Stimulated activated CD4-positive, alpha-beta T cell treated with anti-CD3 and anti-CD28 coated beads, TNF-alpha, amount 100 ng/mL, for 4 hours (primary cell): ENCODE data around the gene CENPQ.

Experiments used
- DNase-seq, 3 experiments: peaks; one replicate each; pipeline ENCODE4 v3.0.0-alpha.2; 2020; ENCODE audit warnings: low read depth in 3 of 3

CENPQ gene

GRCh38 chr6:49504666-49505065 lies 41.5 kb downstream of the CENPQ start:
- DNase-seq, result no peak

- no peak for DNase-seq
Measured at GRCh38 chr6:49506569-49507111, 43.5 kb downstream of the CENPQ start.

GRCh38 chr6:49509342-49509741 lies 46.2 kb downstream of the CENPQ start:
- DNase-seq, result no peak

- DNase-seq, result no peak
Measured at GRCh38 chr6:49513153-49513989, 50.2 kb downstream of the CENPQ start.

GRCh38 chr6:49514571-49515484 lies 51.7 kb downstream of the CENPQ start:
- no peak for DNase-seq

- no peak for DNase-seq
Measured at GRCh38 chr6:49515485-49516146, 52.4 kb downstream of the CENPQ start.

- DNase-seq, result no peak
Measured at GRCh38 chr6:49516147-49516505, 53.0 kb downstream of the CENPQ start.

GRCh38 chr6:49517919-49518318 lies 54.7 kb downstream of the CENPQ start:
- DNase-seq, result no peak

- no peak for DNase-seq
Measured at GRCh38 chr6:49519660-49520059, 56.5 kb downstream of the CENPQ start.

GRCh38 chr6:49522710-49523593 lies 59.8 kb downstream of the CENPQ start:
- DNase-seq, result no peak

GRCh38 chr6:49523901-49524300 lies 60.7 kb downstream of the CENPQ start:
- no peak for DNase-seq

- no peak for DNase-seq
Measured at GRCh38 chr6:49524541-49524940, 61.4 kb downstream of the CENPQ start.

- DNase-seq, result no peak
Measured at GRCh38 chr6:49526598-49526997, 63.4 kb downstream of the CENPQ start.

GRCh38 chr6:49527320-49527719 lies 64.2 kb downstream of the CENPQ start:
- no peak for DNase-seq

GRCh38 chr6:49528571-49528970 lies 65.4 kb downstream of the CENPQ start:
- no peak for DNase-seq

- DNase-seq, result no peak
Measured at GRCh38 chr6:49530141-49530776, 67.1 kb downstream of the CENPQ start.

GRCh38 chr6:49531774-49532569 lies 68.8 kb downstream of the CENPQ start:
- DNase-seq, result no peak

GRCh38 chr6:49535795-49536194 lies 72.6 kb downstream of the CENPQ start:
- DNase-seq, result no peak

GRCh38 chr6:49539102-49539501 lies 75.9 kb downstream of the CENPQ start:
- DNase-seq, result no peak

- DNase-seq, result no peak
Measured at GRCh38 chr6:49540614-49541013, 77.4 kb downstream of the CENPQ start.
